Measurements from ENCODE around the gene LYRM2.

LYRM2 gene, protein sequence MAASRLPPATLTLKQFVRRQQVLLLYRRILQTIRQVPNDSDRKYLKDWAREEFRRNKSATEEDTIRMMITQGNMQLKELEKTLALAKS

DNA sequence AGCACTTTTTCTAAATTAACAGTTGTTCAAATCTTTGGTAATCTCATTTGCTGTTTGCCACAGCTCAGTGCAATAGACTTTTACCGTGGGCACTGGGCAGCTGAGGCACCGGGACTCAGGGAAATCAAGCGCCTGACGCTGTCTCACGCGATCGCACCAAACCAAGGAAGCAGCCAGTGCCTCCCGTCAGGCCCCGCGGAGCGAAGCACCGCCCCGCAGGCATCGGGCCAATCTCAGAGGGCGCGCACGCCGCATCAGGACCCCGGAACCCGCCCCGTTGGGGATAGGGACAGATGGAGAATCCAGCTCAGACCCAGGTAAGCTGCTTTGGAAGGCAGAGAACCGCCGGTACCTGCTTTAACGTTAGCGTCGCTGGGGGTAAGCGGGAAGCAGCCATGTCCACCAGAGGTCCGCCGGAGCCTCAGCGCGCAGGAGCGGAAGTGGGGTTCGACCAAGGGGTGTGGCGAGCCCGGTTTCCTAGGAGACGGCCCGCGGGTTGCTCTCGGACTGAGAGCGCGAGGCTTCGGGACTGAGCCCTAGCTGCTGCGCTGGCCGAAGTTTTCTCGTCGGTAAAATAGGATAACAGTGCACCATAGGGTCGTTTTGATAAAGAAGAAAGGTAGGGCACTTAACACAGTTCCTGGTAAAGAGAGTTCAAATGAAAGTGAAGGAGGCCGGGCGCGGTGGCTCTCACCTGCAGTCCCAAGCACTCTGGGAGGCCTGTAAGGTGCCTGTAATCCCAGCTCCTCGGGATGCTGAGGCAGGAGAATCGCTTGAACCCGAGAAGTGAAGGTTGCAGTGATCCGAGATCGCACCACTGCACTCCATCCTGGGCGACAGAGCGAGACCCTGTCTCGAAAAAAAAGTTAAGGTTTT, at the start of gene LYRM2:
LYRM2 (minus strand) TSS at position 428 of the 876 bp plus-strand sequence; CDS start at position 397, 31 bp downstream.
- POLR2A ChIA-PET: interaction anchor here (0.8 to 2.2 kb wide), 4 partner anchors 11 to 675 kb away, joined by 3 to 6 read pairs (median 4); partner anchors contain the start of genes RNGTT and UBE2J1
- TF ChIP-seq, protein P1, sequence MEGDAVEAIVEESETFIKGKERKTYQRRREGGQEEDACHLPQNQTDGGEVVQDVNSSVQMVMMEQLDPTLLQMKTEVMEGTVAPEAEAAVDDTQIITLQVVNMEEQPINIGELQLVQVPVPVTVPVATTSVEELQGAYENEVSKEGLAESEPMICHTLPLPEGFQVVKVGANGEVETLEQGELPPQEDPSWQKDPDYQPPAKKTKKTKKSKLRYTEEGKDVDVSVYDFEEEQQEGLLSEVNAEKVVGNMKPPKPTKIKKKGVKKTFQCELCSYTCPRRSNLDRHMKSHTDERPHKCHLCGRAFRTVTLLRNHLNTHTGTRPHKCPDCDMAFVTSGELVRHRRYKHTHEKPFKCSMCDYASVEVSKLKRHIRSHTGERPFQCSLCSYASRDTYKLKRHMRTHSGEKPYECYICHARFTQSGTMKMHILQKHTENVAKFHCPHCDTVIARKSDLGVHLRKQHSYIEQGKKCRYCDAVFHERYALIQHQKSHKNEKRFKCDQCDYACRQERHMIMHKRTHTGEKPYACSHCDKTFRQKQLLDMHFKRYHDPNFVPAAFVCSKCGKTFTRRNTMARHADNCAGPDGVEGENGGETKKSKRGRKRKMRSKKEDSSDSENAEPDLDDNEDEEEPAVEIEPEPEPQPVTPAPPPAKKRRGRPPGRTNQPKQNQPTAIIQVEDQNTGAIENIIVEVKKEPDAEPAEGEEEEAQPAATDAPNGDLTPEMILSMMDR (IDR thresholded peaks at IDR 0.05; ENCODE audit: insufficient read depth, low read length, missing control alignments): no peak
- peak within 1 kb of the TSS; percentile 88 for H3K4me3 ChIP-seq (ENCODE audit: low read depth, low read length)
- peak; percentile 52 for DNase-seq (ENCODE audit: low read depth, low spot score)
- CTCF ChIA-PET: interaction anchor here (0.6 to 1.8 kb wide), 5 partner anchors 22 to 270 kb away, joined by 3 to 5 read pairs (median 4); no protein-coding TSS in a partner anchor

DNA sequence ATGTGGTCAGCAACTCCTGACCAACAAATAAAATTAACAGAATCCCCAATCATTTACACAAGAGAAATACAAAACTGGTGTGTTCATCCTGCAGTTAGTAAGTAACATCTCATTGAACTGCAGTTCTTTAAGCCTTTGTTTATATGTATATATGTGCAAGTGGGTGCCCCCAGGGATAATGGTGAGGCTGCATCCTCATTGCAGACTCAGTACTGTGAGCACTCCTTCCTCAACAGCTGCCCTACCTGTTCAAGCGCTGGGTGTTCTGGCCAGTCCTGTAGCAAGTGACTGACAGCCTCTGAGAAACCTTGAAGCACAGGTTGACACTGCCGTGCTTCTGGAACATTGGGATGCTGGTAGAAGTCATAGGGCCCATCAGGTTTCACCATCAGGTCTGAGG, 49.8 kb upstream of the LYRM2 start:
- TF ChIP-seq, protein P1 (IDR thresholded peaks at IDR 0.05; ENCODE audit: insufficient read depth, low read length, missing control alignments): no peak
- no peak for DNase-seq (ENCODE audit: low read depth, low spot score)
- ChIA-PET CTCF (interaction anchor here (1.7 kb wide), 1 partner anchor 12 kb away, joined by 3 read pairs; no protein-coding TSS in a partner anchor), POLR2A (no interaction called here)
- no peak overlapping the region for H3K4me3 ChIP-seq (ENCODE audit: low read depth, low read length)

DNA sequence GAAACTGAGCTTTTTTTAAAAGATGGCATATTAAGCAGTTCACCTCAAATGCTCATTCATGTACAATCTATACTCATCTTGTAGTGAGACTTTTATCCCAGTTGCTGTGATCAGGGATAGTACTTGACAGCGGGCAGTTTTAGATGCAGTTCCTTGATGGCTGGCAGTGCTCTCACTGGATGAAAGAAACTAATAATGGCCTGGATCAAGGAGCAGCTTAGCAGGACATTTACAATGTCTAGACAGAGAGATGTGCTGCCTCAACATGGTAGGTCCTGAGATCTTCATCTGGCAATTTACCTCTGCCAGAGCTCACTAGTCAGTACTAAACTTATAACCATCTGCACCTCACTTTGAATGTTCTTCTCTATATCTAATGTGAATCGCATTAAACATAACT, 46.8 kb upstream of the LYRM2 start:
- no peak for DNase-seq (ENCODE audit: low read depth, low spot score)
- TF ChIP-seq, protein P1 (IDR thresholded peaks at IDR 0.05; ENCODE audit: insufficient read depth, low read length, missing control alignments): no peak
- CTCF ChIA-PET: no interaction called here
- no peak overlapping the region for H3K4me3 ChIP-seq (ENCODE audit: low read depth, low read length)
- POLR2A ChIA-PET: no interaction called here

DNA sequence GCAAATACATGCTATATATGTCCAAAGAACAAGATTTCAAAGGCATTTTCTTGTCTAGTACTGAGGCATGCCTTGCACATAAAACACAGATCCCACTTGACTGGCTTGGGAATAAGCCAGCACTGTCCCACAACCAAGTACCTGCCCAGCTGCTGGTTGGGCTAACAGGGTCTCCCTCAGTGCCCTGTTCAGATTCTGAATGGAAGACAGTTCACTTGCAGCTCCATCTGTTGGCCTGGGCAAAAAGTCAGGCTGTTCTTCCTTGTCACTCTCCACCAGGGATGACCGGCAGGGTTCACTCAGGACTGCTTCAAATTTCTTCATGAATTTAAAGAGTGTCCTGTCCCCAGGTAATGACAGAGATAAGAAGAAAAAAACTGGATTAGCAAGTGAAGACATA, 44.4 kb upstream of the LYRM2 start:
- H3K4me3 ChIP-seq (ENCODE audit: low read depth, low read length): no peak overlapping the region
- DNase-seq (ENCODE audit: low read depth, low spot score): no peak
- TF ChIP-seq, protein P1 (IDR thresholded peaks at IDR 0.05; ENCODE audit: insufficient read depth, low read length, missing control alignments): no peak
- POLR2A ChIA-PET: no interaction called here
- CTCF ChIA-PET: no interaction called here

DNA sequence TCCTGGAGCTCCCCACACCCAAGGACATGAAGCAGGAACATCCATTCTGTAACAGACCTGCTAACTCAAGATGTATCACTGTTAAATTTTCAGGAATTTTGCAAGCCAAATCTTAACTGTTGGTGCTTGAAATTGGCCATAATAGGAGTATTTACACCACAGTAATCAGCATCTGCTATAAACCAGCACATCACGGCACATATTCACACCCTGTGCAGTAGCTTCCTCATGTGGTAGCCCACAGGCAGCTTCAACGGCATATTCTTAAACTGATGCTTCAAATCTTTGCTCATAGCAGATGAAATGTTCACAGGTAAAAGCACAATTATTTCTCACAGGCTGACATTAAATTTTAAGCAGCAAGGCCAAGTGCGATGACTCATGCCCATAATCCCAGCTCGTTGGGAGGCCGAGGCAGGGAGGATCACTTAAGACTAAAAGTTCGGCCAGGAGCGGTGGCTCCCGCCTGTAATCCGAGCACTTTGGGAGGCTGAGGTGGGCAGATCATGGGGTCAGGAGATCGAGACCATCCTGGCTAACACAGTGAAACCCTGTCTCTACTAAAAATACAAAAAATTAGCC, 43.5 kb upstream of the LYRM2 start:
- H3K4me3 ChIP-seq (ENCODE audit: low read depth, low read length): no peak overlapping the region
- ChIA-PET CTCF (no interaction called here), POLR2A (no interaction called here)
- DNase-seq (ENCODE audit: low read depth, low spot score): no peak
- TF ChIP-seq, protein P1 (IDR thresholded peaks at IDR 0.05; ENCODE audit: insufficient read depth, low read length, missing control alignments): no peak

DNA sequence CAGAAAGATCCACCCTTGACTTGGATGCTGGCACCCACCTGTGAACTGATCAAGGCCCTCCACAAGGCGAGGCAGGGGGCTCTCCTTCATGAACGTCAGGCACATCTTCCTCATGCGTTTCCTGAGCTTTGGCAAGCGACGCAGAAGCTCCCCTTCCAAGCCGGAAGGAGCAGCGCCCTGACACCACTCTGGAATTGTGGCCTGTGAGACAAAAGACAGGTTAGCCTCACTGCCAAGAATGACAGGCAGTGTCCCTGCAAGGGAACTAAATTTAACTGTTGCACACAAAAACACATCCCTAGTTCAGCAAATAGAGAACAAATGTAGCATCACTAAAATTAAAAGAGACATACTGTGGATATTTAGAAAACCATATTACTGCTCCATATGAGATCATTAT, 42.0 kb upstream of the LYRM2 start:
- H3K4me3 ChIP-seq (ENCODE audit: low read depth, low read length): no peak overlapping the region
- ChIA-PET CTCF (no interaction called here), POLR2A (no interaction called here)
- TF ChIP-seq, protein P1 (IDR thresholded peaks at IDR 0.05; ENCODE audit: insufficient read depth, low read length, missing control alignments): no peak
- no peak for DNase-seq (ENCODE audit: low read depth, low spot score)
